ENCODE results near the gene TMPRSS5. TPM values are rescaled to one million over a fixed set of nuclear protein-coding genes. Genes with fewer than 3 reads are reported as not detected.

Gene TMPRSS5
- total RNA-seq, 1 donor from 2014 or later = 2.6 TPM

DNA sequence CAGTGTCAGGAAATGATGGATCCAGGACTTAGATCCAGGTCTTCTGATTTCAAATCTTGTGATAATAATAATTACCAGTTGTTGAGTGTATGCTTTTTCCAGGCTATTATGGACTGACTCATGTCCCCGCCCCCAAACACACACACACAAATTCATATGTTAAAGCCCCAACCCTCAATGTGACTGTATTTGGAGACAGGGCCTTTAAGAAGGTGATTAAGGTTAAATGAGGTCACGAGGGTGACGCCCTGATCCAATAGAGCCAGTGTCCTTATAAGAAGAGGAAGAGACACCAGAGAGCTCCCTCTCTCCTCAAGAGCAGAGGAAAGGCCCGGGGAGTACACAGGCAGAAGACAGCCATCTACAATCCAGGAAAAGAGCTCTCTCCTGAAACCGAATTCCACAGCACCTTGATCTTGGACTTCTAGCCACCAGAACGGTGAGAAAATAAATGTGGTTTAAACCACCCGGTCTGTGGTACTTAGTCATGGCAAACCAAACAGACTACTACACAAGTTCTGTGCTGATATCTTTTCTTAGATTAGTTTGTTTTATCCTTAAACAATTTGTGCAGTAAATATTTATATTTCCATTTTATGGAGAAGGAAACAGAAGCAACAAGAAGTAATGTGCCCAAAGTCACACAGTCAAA lies 8.2 kb downstream of the TMPRSS5 start:
- no peak overlapping the region for H3K4me3 Mint-ChIP-seq (ENCODE audit: low read depth)
- H3K4me1 Mint-ChIP-seq (ENCODE audit: low read depth) = no peaks in the 10 kb centered on the region
- H3K27ac Mint-ChIP-seq = no peak overlapping the region
- no peaks in the 10 kb centered on the region for H3K27me3 Mint-ChIP-seq
- H3K9me3 Mint-ChIP-seq (ENCODE audit: low read depth) = no peaks in the 10 kb centered on the region
- TF ChIP-seq, protein P1, sequence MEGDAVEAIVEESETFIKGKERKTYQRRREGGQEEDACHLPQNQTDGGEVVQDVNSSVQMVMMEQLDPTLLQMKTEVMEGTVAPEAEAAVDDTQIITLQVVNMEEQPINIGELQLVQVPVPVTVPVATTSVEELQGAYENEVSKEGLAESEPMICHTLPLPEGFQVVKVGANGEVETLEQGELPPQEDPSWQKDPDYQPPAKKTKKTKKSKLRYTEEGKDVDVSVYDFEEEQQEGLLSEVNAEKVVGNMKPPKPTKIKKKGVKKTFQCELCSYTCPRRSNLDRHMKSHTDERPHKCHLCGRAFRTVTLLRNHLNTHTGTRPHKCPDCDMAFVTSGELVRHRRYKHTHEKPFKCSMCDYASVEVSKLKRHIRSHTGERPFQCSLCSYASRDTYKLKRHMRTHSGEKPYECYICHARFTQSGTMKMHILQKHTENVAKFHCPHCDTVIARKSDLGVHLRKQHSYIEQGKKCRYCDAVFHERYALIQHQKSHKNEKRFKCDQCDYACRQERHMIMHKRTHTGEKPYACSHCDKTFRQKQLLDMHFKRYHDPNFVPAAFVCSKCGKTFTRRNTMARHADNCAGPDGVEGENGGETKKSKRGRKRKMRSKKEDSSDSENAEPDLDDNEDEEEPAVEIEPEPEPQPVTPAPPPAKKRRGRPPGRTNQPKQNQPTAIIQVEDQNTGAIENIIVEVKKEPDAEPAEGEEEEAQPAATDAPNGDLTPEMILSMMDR (IDR thresholded peaks at IDR 0.05; ENCODE audit: unreplicated experiment) = no peak
- H3K36me3 Mint-ChIP-seq (ENCODE audit: insufficient read depth) = peaks cover 2% of the 10 kb centered on the region
- DNase-seq (ENCODE audit: low spot score, unreplicated experiment) = no peak

DNA sequence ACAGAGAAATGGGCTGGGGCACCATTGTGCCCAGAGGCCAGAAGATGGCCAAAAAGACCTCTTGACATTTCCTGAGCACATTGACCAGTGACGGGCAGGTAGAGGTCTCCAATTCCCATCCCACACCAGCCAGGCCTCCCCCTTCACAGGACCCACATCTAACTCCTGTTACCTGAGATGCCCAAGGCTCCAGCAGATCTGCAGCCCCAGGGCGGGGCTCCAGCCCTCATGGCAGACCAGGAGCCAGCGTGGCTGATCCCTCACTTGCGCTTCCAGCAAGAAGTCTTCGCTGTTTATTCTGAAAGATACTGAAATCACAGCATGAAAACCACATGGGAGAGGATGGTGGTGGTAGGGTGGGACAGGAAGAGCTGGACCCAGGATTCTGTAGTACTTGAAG lies 9.0 kb downstream of the TMPRSS5 start:
- Mint-ChIP-seq H3K27me3 (no peaks in the 10 kb centered on the region), H3K4me1 (ENCODE audit: low read depth) (no peaks in the 10 kb centered on the region), H3K27ac (no peak overlapping the region), H3K9me3 (ENCODE audit: low read depth) (no peaks in the 10 kb centered on the region), H3K36me3 (ENCODE audit: insufficient read depth) (peaks cover under 1% of the 10 kb centered on the region), H3K4me3 (ENCODE audit: low read depth) (no peak overlapping the region)
- TF ChIP-seq, protein P1 (IDR thresholded peaks at IDR 0.05; ENCODE audit: unreplicated experiment) = no peak
- no peak for DNase-seq (ENCODE audit: low spot score, unreplicated experiment)

DNA sequence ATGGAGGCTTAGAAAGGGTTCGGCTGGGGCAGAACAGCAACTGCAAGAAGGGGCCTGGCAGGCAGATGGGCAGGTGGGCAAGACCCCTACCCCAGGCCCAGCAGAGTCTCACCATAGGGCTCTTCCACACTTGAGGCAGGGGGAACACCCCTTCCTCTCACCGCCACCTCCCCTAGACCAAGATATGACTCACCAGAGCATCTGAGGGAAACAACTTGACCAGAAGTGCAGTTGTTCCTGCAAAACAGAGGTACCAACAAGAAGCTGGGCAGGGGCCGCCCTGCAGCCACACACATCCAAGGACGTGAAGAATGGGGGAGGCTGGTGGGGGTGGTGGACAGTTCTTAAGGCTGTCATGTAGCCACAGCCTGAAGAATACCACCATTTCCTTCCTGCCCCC lies 10.9 kb downstream of the TMPRSS5 start:
- Mint-ChIP-seq H3K4me1 (ENCODE audit: low read depth) (no peaks in the 10 kb centered on the region), H3K27me3 (no peaks in the 10 kb centered on the region)

DNA sequence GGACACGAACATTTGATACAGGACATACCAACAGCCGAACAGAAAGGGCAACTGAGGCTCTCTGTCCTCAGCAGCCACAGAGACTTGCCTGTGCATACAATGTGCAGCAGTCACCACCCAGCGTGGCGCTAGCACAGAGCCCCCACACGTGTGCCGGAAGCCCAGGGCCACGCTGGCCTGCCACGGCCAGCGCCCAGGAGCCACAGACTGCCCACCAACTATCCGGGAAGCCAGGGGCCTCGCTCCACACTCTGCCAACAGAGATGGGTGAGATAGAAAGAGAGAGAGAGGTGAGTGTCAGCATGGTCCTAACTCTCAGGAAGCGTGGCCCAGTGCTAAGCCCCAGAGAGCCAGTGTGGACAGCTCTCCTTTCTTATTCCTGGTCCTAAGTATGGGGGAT lies 11.7 kb downstream of the TMPRSS5 start:
- Mint-ChIP-seq H3K27ac (no peak overlapping the region), H3K27me3 (no peaks in the 10 kb centered on the region), H3K4me1 (ENCODE audit: low read depth) (no peaks in the 10 kb centered on the region), H3K9me3 (ENCODE audit: low read depth) (no peaks in the 10 kb centered on the region), H3K36me3 (ENCODE audit: insufficient read depth) (no peaks in the 10 kb centered on the region), H3K4me3 (ENCODE audit: low read depth) (no peak overlapping the region)
- TF ChIP-seq, protein P1 (IDR thresholded peaks at IDR 0.05; ENCODE audit: unreplicated experiment) = no peak
- no peak for DNase-seq (ENCODE audit: low spot score, unreplicated experiment)

More for the DNA sequence above, 10.9 kb downstream of the TMPRSS5 start:
- Mint-ChIP-seq H3K36me3 (ENCODE audit: insufficient read depth) (no peaks in the 10 kb centered on the region), H3K4me3 (ENCODE audit: low read depth) (no peak overlapping the region), H3K27ac (no peak overlapping the region), H3K9me3 (ENCODE audit: low read depth) (no peaks in the 10 kb centered on the region)
- TF ChIP-seq, protein P1 (IDR thresholded peaks at IDR 0.05; ENCODE audit: unreplicated experiment) = no peak
- no peak for DNase-seq (ENCODE audit: low spot score, unreplicated experiment)

DNA sequence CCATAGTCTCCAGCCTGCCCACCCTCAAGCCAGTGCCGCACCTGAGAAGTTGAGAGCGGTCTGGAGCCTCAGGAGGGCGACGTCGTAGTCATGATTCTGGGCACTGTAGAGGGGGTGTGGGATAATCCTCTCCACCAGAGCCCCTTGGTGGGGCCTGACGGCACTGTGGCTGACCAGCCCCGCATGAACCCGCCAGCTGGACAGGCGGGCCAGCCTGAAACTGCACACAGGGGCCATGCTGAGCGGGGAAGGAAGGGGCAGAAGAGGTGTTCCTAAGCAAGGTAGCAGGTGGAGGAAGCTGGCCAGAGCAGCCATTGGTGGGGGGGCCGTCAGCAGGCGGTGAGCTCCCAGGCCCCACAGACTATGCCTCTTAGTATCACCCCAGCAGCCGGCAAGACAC lies 13.1 kb downstream of the TMPRSS5 start:
- Mint-ChIP-seq H3K4me3 (ENCODE audit: low read depth) (no peak overlapping the region), H3K27me3 (no peaks in the 10 kb centered on the region), H3K36me3 (ENCODE audit: insufficient read depth) (no peaks in the 10 kb centered on the region), H3K4me1 (ENCODE audit: low read depth) (no peaks in the 10 kb centered on the region), H3K27ac (no peak overlapping the region), H3K9me3 (ENCODE audit: low read depth) (no peaks in the 10 kb centered on the region)
- TF ChIP-seq, protein P1 (IDR thresholded peaks at IDR 0.05; ENCODE audit: unreplicated experiment) = no peak
- no peak for DNase-seq (ENCODE audit: low spot score, unreplicated experiment)
